HG03045 (cell line): ENCODE measurements around the gene GSC.
"Not testable (repeated sequence)": the region's sequence is repeated elsewhere in the genome, so short reads cannot be mapped to it uniquely, and the experiment has no call there.

Experiments used
- ATAC-seq: cut with Tn5 transposase; IDR thresholded peaks from one replicate; pipeline ENCODE4 v1.9.1; 2021; ENCODE audit warnings: mild to moderate bottlenecking, moderate library complexity; ENCODE audit not compliant: unreplicated experiment

Gene GSC

DNA sequence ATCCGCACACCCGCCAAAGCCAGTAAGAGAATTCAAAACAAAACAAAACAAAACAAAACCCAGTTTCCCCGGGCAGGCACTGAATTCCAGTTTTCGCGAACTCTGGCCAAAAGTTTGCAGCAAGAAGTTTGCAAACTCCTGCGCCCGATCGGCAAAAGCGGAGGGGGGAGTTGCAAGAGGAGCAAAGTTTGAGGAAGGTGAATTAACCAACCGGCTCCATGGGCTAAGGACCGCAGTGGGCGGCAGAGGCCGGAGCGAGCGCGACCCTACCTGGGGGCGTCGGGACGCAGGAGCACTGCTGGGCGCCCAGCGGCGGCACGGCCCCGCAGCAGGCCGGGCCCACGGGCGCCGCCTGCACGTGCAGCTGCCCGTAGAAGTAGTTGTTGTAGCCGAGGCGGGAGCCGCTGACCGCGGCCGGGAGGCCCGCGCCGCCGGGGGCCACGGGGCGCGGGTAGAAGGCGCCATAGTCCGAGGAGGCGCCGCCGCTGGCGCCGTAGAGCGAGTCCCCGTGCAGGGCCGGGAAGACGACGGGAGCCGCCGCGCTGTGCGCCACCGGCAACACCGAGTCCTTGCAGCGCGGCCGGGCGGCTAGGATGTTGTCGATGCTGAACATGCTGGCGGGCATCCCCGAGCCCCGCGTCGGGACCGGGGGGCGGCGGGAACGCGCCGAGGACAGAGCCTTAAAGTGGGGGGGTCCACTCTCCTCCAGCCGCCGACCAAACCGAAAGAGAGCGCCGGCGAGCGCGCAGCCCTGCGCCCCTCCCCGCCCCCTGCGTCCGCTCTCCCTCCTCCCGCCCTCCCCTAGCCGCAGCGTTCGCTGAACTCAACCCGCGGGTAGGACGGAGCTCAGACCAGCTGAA lies at the start of gene GSC:
Gene GSC (minus strand): TSS at position 723 of the 860 bp plus-strand sequence. CDS start 98 bp downstream, at position 625.
- no peak for ATAC-seq

DNA sequence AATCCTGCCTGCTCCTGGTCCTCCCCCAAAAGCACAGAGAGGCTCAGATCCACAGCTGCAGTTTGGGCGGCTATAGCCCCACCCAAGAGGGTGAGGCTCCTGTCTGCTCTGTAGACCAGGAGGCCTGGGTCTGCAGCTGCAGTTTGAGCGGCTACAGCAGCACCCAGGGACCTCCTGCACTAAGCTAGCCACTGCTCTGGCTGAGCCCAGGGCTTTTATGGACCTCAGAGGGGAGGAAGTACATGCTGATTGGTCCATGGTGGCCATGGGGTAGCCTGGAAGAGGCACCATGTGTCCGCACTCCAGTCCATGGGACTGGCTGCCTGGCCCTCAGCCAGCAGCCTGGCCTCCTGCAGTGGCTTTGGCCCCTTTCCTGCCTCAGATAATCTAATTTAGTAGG lies 49.6 kb upstream of the GSC start:
- no peak for ATAC-seq

DNA sequence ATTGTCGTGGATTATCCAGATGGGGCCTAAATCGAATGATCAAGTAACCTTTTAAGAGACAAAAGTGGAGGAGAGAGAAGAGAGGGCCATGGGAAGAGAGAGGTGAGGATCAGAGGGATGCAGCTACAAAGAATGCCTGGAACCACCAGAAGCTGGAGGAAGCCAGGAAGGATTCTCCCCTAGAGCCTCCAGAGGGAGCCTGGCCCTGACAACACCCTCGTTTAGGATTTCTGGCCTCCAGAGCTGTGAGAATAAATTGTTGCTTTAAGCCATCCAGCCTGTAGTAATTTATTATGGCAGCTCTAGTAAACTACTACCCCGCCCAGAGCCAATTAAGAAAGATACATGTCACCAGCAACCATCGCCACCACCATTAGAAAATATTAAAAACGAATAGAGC lies 46.2 kb upstream of the GSC start:
- ATAC-seq = no peak

DNA sequence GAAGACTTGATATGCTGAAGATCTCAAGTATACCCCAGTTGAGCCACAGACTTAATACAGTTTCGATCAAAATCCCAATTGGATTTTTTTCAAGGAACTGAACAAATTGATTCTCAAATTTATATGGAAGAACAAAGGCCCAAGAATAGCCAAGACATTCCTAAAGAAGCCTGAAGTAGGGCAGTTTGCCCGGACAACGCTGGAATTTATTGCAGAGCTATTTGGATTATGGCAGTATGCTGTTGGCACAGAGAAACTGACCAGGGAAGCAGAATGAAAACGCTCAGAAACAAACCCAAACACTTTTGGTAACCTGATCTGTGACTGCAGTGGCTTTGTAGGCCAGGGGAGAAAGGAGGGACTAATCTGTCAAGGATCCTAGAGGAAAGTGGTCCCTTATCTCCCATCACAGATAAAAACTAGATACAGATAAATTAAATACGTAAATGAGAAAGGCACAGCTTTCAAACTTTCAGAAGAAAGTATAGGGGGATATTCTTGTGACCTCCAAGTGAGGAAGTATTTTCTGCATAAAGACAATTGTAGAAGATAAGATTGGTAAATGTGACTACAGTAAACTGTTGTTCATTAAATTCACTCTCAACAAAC lies 35.9 kb upstream of the GSC start:
- no peak for ATAC-seq

DNA sequence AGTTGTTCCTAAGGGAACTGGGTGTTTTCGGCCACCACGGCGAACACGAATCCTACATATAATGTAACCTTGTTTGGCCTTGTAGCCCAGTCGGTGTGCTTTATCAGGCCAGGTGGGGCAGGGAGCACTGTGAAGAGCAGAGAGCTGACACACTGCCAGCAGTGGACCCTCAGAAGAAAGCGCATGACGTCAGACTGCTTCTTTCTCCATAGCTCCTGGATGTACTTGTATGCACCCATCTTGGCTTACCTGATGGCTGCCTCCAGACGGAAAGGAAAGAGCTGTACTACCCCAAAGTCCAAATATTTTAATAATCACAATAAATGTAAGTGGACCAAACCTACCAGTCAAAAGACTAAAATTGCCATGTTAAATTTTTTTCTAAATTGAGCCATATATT lies 31.3 kb upstream of the GSC start:
- no peak for ATAC-seq

DNA sequence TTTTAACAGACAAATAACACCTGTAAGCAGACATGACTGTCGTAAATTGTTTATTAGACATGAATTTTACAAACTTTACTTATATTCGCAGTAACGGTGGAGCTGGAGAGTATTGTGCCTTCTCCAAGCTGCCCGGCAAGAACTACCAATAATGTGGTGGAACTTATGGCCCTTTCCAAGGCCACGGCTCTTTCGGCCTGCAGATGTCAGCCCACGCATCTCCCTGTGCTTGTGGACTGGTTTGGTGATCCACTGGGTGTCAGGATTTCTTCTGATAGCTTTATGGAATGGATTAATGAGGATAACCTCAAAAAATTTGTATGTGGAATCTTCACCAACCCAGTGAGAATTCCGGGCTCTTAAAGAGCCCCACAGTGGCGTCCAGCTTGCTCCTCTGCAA lies 30.9 kb upstream of the GSC start:
- not testable (repeated sequence) for ATAC-seq

DNA sequence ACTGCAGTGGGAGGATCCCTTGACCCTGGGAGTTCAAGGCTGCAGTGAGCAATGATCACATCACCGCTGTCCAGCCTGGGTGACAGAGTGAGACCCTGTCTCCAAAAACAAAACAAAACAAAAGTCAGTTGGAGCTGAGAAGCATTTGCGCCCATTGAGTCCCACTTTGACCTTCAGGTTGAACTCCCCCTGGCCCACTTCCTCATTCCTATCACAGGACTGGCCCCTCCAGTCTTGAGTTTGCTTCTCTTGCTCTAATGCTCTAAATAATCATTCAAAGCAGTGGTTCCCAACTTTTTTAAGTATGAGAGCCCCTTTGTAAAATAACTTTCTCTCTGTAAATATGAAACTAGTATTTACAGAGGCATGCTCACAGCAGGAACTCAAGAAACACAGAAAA lies 28.0 kb upstream of the GSC start:
- ATAC-seq = no peak

DNA sequence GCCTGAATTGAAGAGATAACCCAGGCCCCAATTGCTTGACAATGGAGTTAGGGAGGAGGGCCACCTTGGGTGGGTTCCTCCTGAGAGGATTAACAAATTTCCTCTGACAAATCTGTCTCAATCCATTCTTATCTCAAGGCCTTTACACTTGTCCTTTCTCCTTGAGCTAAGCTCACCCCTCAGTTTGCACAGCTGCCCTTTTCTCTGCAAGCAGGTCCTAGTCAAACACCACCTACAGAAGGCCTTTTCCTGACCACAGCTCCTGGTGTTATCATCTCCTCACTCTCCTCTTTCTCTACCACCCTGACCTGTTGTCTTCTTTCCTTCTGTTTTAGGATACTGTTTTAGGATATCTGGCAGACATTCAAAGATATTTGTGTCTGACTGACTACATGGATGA lies 26.4 kb upstream of the GSC start:
- no peak for ATAC-seq

DNA sequence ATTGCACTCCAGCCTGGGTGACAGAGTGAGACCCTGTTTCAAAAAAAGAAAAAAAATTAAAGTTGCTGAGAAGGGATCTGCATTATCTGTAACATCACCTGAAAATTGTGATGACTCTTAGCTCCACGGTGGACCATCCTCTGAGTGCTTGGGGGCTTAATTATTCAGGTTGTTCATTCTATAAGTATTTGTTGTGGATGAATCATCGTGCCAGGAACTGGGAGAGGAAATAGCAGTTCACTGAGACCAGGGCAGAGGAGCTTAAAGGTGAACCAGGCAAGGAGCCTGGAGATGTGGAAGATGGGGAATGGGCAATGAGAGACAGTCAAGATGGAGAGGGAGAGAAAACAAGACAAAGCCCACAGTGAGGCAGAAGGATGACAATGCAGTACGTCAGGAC lies 25.5 kb upstream of the GSC start:
- no peak for ATAC-seq

DNA sequence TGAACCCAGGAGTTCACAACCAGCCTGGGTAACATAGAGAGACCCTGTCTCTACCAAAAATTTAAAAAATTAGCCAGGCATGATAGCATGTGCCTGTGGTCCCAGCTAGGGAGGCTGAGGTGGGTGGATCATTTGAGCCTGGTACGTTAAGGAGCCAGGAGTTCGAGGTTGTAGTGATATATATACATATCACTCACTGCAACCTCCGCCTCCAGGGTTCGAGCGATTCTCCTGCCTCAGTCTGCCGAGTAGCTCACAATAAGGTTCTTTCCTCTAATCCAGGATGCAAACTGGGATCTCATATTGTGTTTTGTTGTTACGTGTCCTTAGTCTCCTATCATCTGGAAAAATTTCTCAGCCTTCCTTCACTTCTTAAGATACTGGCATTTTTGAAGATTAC lies 24.0 kb upstream of the GSC start:
- ATAC-seq = no peak

DNA sequence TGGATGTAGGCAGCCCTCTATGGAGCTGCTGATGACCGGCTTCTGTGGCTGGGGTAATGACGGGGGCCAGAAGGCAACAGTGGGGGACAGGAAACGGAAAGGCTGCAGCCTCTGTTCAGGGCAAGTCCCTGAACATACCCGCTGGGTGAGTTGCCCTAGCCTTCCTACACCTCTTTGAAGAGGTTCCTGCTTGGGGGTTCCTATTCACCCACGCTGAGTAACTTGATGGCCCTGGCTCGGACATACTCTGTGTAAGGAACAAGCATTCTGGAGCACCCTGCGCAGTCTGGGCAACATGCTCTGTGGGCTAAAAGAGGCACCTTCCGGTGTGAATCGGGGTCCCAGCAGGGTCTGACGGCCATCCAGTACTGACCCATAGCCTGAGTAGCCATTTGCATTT lies 17.7 kb upstream of the GSC start:
- no peak for ATAC-seq

DNA sequence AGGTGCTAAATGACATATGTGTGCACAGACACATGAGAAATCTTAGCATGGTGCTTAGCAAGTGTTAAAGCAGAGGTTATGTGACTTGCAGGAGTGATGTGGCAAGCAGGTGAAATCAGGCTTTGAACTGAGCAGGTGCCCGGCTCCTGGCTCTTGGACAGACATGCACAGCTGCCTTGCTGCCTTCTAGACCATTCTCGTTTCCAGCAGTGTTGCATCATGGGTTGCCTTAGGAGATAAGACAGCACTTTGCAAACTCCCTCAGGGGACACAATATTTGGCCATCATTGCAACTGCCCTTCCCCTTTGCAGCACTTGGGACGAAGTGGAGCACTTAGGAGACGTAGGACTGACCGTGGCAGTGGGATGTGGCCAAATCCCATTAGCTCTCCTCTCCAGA lies 17.2 kb upstream of the GSC start:
- no peak for ATAC-seq

DNA sequence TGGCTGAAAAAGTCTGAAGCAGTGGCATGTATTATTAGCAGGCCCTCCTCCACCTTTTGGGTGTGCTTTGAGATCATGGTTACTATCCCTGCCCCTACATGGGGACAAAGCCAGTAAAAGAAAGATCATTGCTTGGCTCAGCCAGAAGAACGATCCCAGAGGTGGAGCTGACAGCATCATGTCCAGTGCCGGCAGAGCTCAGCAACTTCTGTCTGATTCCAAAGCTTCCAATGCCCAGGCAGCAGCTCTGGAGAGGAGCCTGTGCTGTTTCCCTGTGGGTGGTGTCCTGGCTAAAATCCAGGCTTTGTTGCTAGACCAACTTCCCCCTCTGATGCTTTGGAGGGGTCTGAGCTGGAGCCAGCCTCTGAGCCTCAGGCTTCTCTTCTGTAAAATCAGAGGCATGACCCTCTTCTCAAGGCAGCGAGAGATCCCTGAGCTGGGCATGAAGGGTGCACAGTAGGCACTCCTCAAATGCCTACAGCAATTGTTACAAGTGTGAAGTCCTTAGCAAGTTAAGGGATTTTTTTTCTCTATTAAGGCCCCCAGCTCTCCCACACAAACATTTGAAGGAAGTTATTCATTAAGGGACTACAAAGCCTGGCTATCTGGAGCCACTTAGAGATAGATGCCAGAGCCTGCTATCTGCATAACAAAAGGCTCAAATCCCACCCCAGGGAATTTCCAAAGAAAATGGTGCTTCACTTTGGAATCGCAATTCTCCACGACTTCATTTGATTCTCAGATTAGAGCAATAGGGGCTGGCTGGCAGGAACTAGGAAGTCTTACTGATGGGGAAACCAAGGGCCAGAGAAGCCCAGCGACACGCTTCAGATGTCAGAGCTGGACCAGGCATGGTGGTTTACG lies 10.9 kb upstream of the GSC start:
- ATAC-seq = no peak

DNA sequence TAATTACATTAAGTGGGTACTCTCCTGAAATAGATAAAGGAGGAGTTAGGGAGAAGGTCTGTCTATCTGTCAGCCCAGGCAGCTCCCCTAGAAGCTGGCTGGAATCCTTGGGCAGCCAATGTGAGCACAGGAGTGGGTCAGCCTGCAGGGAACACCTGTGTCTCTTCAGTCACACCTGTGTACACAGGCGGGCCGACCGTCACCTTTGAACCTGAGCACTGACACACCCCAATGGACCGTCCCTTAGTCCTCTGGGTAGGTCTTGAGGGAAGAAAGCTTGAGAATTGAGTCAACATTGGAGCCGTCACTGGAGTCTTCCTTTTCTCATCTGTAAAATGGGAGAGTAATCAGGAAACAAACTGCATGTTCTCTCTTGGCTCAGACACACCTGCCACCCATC lies 9.8 kb upstream of the GSC start:
- ATAC-seq = no peak

DNA sequence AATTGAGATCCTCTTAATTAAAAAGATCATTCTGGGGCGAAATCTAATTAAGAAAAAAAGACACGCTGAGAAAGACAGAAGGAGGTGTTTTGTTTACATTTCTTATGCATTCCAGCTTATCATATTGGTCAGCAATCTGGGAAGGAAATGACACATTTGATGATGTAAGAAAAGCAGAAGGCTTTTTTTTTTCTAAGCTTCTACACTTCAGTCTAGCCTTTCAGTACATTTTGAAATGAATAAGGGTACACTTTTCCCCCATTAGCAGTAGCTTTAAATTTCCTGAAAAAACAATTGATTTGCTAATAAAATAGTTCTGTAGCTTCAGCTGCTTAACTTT lies 5.9 kb upstream of the GSC start:
- ATAC-seq = no peak

DNA sequence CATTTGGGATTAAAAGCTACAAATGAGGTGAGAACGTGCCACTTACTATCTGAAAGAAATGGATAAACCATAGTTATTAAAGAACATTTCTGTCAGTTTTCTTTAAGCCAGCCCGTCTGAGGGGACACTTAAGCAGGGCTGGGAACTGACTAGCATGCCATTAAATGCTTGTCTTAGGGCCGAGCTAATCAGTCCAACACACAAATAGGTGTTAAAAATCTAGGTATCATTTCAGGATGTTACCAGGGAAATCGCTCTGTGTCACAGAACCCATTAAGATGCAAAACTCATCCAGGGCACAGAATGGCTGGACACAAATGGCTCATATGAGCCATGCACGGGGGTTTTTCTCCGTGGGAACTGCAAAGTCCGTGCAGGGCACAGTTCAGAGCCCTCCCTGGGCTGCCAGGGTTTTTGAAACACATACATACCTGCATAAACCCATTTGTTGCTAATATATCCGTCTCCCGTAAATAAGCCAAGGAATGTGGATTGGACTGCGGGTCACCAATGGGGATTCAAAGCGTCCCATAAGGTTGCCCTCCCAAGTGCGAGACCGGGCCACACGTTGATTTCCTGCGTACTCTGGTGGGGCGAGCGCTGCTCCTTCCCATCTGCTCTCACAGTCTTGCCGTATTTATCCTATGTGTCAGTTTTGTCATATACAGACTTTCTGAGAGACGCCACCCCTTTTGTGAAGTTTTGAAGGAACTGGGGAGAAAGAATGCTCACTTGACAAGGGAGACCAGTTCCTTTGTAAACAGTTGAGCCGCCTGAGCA lies 5.4 kb upstream of the GSC start:
- no peak for ATAC-seq

DNA sequence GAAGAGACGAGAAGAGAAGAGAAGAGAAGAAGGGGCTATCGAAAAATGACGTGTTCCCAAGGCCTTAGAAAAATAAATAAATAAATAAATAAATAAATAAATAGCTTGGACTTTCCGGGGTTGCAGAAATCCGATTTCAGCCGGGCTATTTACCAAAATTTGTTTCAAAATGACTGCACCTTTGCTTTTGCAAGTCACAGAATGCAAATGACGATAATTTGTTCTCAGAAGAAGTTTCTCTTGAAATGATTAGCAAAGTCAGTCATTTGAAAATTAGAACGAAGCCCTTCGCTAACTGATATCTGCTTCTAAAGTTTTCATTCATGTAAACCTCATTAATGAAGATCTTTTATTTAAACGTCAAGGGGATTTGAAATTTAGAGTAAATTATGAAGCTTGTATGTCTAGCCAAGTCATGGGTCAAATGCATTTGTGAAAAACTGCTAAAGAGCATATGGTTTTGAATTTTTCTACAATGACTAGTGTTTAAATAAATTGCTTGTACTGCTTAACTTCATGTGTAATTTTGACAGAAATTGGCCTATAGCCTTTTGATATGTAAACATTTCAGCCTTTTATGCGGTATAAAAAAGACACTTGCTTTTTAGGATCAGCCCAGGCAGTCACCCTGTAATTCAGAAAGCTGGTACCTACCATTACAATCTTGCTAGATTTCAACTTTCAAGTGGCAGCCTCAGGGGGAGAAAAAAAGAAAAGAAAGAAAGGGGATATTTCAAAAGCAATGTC lies 4.6 kb upstream of the GSC start:
- no peak for ATAC-seq

DNA sequence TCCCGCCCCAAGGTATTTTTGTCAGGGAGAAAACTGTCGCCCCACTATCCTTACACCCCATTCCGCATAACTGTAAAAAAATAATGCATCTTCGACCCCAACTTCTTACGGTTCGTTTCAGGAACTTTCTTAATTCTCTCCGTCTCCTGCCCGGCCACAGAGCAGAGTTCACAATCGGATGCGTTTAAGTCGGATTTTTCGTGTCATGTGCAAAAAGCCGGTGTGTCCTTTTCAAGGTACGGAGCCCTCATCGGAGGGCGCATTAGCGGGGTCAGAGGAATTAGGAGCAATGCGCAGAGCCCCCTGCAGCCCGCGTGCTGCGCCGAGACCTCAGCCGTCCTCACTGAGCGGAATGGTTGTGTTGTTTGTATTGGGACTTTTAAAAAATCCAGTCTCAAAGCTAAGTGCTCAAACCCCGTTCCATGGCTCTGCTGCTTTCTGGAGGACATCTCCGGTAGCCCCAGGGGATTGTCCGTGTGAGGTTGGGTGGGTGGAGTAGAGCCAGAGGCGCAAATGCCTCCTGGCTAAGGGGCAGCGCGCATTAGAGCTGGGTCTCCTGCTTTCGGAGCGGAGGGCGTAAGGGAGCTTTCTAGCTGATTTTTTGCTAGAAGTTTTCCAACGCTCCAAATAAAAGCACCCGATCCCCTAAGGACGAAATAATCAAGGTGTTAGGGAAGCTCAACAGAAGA lies 3.9 kb upstream of the GSC start:
- ATAC-seq = no peak

DNA sequence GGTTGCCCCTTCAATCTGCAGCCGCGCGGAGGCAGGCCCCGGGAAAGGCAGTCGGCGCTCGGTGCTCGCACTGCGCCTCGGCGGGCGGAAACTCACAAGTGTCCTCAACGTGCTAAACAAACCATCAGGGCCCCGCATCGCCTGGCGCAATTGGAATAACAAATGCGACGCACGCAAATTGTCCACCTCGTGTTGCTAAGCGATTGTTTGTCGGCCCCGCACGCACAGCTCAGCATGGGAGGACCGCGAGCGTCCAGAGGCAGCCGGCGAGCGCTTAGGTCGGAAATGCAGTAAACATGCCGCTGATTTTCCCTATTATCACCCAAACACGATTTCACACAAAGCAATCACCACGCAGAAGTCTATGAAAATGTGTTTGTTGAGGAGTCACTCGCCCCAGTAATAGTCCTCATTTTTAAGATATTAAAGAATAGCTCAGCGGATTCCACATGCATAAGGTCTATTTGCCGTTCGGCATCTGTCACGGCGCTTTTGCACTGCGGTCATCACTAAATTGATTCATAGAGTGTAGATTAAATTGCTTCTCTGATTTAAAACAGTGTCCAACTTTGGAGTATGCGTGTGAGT lies 3.2 kb upstream of the GSC start:
- no peak for ATAC-seq
